HepG2 (cell line): Measurements from ENCODE around the gene C2orf49.

ENCODE experiments used
- ATF7 ChIP-seq, 2 experiments: fragments of 450-650 bp in 1 of 2; sonication (generic) in 1 of 2; formaldehyde crosslinking in 1 of 2; IDR thresholded peaks; 2 replicates each; pipeline versions ENCODE4 v1.4.0 to v1.6.1; 2016 to 2020; ENCODE audit warnings: antibody characterized with exemption in 1 of 2, mild to moderate bottlenecking in 1 of 2, missing genetic modification reagents in 1 of 2
- CEBPB ChIP-seq: IDR thresholded peaks from 2 replicates; pipeline ENCODE4 v1.6.1; 2011; ENCODE audit warnings: low read depth, low read length, improper control_type of control experiment, borderline replicate concordance
- JUNB ChIP-seq: sonication (generic); formaldehyde crosslinking; IDR thresholded peaks from 2 replicates; pipeline ENCODE4 v1.8.0; 2022; ENCODE audit warnings: missing genetic modification reagents, mild to moderate bottlenecking, borderline replicate concordance
- SRSF4 ChIP-seq: fragments of 200-400 bp; formaldehyde crosslinking; IDR thresholded peaks from one replicate; pipeline ENCODE4 v1.6.1; 2018; ENCODE audit warnings: mild to moderate bottlenecking, low read depth, low read length, moderate library complexity; ENCODE audit not compliant: poor library complexity, severe bottlenecking
- ZFX ChIP-seq: sonication (generic); formaldehyde crosslinking; IDR thresholded peaks from 2 replicates; pipeline ENCODE4 v1.4.0; 2020; ENCODE audit warnings: mild to moderate bottlenecking, low read depth, missing genetic modification reagents, moderate library complexity
- TF ChIP-seq, protein P1 (sequence below): sonication (generic); formaldehyde crosslinking; IDR thresholded peaks from 2 replicates; pipeline ENCODE4 v1.4.0; 2020; ENCODE audit warnings: missing genetic modification reagents

DNA sequence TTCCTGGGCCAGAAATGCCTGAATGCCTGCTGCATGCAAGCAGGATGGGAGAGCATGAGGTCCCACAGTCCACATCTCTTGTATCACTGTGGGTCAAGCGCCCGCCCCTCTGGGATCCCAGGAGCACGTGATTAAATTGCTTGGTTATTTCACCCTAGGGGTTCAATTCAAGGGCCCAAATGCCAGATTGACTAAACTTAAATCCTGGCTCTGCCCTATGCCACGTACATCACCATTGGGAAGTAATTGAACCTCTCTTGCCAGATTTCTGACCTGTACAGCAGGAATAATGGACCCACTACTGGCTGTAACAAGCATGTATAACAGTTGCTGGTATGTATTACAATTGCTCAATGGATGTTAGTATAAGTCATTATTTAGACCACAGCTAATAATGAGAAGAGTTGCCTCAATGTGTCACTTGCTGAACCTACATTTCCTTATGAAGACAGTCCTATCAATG lies 41.6 kb downstream of the C2orf49 start:
- no peak for TF ChIP-seq ZFX
- TF ChIP-seq CEBPB, result no peak
- no peak for TF ChIP-seq JUNB (CRISPR knock-in tag)
- TF ChIP-seq, protein P1, sequence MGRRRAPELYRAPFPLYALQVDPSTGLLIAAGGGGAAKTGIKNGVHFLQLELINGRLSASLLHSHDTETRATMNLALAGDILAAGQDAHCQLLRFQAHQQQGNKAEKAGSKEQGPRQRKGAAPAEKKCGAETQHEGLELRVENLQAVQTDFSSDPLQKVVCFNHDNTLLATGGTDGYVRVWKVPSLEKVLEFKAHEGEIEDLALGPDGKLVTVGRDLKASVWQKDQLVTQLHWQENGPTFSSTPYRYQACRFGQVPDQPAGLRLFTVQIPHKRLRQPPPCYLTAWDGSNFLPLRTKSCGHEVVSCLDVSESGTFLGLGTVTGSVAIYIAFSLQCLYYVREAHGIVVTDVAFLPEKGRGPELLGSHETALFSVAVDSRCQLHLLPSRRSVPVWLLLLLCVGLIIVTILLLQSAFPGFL (CRISPR knock-in tag), result no peak
- no peak for TF ChIP-seq ATF7 (IDR thresholded peaks at IDR 0.05)
- TF ChIP-seq ATF7 (CRISPR knock-in tag; IDR thresholded peaks at IDR 0.05), result no peak
- TF ChIP-seq SRSF4, result no peak
